Activated CD4-positive, alpha-beta T cell treated with anti-CD3 and anti-CD28 coated beads, Interleukin-2, Interleukin-6, amounts not matched to agents 100 ng/mL and 50 ng/mL, durations not matched to agents 16 hours and 8 hours (primary cell): ENCODE data around the gene NDUFS4.
A peak's percentile ranks its signal among the peaks of the same experiment; 100 is the strongest.
"Not testable (repeated sequence)": the region's sequence is repeated elsewhere in the genome, so short reads cannot be mapped to it uniquely, and the experiment has no call there.

Source experiments
- DNase-seq: peaks from one replicate; pipeline ENCODE4 v3.0.0-alpha.2; 2020

NDUFS4 gene

DNA sequence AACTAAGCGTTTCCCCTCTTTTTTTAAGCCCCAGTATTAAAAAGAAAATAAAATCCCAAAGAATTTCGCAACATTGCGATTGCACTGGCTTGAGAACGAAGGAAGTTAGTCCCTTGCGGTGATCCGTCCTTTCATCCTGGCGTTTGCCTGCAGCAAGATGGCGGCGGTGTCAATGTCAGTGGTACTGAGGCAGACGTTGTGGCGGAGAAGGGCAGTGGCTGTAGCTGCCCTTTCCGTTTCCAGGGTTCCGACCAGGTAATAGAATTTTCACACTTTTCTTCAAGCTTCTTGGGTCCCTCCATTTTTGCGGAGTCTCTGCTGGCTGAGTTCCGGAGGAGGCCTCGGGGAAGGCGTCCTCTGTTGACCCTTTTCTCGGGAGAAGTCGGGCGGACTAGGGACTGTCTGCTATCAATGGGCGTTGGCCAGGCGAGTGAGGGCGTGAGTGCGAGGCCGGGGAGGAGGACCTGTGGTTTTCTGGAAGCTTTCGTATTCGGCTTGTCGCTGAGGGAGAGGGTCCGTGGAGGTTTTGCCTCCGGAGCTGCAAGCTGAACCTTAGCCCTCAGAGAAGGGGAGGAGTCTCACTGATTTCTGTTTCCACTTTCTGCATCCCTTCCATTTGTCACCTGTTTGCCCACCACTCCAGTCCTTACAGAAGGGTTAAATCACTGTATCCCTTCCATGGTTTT is at the start of gene NDUFS4:
Gene NDUFS4 (plus strand): TSS at position 134 of the 686 bp plus-strand sequence. CDS start 24 bp downstream, at position 158.
- peak; percentile 90 for DNase-seq

DNA sequence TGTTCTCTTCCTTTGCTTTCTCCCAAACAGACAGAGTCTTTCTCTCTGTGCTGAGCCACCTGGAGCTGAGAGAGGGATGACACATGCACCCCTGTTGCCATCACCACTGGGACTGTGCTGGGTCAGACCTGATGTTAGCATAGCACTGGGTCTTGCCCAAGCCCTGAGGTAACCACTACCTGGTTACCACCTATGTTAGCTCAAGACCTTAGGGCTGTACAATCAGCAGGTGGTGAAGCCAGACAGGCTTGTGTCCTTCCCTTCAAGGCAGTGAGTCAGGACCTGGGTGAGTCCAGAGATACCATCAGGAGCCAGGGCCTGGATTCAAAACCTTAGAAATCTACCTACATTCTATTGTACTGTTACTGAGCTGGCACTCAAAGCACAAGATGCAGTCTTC is 47.9 kb upstream of the NDUFS4 start:
- DNase-seq, result no peak

- DNase-seq, result no peak
These were observed 44.5 kb upstream of the NDUFS4 start for GRCh38 chr5:53515988-53516387.

DNA sequence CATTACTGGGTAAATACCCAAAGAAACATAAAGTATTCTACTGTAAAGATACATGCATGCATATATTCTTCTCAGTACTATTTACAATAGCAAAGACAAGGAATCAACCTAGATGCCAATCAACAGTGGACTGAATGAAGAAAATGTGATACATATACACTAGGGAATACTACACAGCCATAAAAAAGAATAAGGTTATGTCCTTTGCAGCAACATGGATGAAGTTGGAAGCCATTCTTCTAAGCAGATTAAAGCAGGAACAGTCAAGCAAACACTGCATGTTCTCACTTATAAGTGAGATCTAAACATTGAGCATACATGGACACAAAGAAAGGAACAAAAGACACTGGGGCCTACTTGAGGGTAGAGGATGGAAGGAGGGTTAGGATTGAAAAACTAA is 39.6 kb upstream of the NDUFS4 start:
- no peak for DNase-seq

- DNase-seq, result no peak
These were observed 22.7 kb upstream of the NDUFS4 start for GRCh38 chr5:53537711-53538110.

DNA sequence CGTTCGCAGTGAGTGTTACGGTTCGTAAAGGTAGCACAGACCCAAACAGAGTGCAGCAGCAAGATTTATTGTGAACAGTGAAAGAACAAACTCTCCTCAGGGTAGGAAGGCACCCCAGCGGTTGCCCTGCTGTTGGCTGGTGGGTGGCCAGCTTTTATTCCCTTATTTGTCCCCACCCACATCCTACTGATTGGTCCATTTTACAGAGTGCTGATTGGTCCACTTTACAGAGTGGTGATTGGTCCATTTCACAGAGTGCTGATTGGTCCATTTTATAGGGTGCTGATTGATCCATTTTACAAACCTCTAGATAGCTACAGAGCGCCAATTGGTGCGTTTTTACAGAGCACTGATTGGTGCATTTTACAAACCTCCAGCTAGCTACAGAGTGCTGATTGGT is 19.7 kb upstream of the NDUFS4 start:
- not testable (repeated sequence) for DNase-seq

DNA sequence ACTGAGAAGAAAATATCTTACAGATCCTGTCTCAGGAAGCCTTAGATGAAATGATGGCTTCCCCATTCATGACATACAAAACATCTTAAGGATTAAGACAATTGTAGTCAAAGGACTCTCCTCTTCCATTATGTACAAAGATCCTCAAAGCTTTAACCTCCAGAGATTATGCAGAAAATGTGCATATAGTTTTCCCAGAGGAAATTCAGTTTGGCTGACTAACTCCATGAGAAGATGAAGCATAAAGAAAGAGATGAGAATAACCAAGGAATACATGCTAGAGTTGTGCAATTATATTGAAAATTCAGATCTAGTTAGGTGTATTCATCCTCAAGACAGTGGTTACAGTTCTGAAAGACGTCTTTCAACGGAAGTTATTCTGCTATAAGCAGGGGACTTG is 18.6 kb upstream of the NDUFS4 start:
- DNase-seq, result no peak

- DNase-seq, result no peak
These were observed 17.5 kb upstream of the NDUFS4 start for GRCh38 chr5:53542926-53543325.

DNA sequence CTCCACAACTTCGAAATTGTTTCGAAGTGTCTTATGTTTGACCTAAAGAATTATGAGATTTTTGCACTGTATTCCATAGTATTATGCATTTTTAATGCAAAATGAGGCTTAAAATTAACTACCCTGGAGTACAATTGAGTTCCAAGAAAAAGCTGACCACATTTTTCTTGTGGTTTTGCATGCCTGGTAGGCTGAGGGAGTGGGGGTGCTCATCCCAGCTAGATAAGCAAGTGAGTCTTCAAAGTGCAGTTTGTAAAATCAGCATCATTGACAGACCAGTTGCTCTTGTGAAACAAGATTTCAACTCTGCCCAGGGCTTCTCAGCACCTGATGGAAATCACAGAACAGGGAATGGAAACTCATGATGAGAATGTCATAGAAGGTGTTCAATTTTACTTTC is 17.0 kb upstream of the NDUFS4 start:
- DNase-seq, result no peak

- DNase-seq, result no peak
These were observed 14.7 kb upstream of the NDUFS4 start for GRCh38 chr5:53545744-53546143.

DNA sequence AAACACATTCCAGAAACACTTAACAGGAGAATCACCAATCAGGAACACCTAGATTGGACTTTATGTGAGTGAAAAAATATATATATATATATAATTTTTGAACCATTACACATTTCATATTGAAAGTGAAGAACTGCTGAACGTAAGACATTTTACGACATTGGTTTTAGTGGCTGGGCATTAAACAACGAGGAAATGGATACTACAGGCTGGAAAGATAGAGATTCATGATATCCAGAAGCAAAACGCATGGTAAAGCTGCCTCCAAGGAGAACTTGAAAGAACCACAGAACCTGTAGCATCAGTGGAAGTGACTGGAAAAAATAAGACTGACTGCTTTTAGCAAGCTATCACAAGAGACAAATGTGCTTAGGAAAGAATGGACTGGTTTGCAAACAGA is 13.2 kb upstream of the NDUFS4 start:
- no peak for DNase-seq

DNA sequence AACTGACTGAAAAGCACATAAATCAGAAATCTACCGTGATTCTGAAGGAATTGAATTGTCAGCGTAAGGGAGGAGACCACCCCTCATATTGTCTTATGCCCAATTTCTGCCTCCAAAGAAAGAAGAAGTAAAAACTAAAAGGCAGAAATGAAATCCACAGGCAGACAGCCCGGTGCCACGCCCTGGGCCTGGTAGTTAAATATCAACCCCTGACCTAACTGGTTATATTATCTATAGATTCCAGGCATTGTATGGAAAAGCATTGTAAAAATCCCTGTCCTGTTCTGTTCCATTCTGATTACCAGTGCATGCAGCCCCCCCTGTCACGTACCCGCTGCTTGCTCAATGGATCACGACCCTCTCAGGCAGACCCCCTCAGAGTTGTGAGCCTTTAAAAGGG is 11.9 kb upstream of the NDUFS4 start:
- not testable (repeated sequence) for DNase-seq

GRCh38 chr5:53549792-53550191 is 10.6 kb upstream of the NDUFS4 start:
- no peak for DNase-seq

DNA sequence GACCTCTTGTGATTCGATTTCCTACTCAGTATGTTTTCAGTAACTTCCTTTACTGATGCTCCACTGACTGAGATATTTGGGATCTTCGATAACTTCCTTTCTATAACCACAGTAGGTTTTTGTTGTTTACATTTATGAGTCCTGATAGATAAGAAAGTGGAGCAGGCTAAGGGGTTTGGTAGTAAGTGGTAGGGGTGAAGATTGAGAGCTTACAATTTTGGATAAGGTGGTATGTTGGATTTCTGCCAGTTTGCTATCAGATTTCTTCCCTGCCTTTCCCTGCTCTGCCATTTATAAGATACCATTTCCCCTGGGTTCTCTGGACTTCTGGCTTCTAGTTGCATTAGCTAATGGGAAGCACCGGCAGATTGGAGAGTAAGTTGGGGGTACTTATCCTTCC is 7.9 kb upstream of the NDUFS4 start:
- no peak for DNase-seq

DNA sequence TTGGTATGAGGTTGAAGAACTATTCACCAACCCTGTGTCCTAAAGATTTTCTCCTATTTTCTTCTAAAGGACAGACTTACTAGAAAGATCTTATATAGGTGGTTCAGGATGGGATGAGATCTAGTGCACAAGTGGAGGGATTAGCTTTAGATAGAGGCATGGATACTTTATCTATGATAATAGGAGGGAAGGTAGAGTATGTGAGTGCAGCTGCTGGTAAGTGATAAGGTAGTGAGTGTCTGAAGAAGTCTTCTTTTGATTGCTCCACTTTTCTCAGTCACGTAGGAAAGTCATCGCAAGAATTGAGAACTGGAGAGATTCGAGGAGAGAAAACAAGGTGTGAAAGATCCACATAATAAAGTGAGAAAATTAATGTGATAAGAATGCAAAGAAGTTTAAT is 6.0 kb upstream of the NDUFS4 start:
- no peak for DNase-seq

DNA sequence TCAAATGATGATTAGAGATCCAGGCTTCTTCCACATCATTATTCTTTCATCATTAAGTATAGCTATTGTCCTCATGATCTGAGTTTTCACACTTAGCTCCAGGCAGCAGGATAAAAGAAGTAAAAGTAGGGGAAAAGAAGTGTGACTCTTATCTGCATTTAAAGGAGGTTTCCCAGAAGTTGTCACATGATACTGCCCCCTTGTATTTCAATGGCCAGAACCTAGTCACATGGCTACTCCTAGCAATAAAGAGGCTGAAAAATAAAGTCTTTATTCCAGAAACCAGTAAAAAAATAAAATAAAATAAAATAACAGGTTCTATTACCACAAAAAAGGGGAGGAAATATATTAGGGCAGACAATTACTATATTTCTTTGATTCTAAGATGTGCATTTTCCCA is 5.3 kb upstream of the NDUFS4 start:
- DNase-seq, result no peak

- DNase-seq, result no peak
These were observed 4.4 kb upstream of the NDUFS4 start for GRCh38 chr5:53556001-53556400.

DNA sequence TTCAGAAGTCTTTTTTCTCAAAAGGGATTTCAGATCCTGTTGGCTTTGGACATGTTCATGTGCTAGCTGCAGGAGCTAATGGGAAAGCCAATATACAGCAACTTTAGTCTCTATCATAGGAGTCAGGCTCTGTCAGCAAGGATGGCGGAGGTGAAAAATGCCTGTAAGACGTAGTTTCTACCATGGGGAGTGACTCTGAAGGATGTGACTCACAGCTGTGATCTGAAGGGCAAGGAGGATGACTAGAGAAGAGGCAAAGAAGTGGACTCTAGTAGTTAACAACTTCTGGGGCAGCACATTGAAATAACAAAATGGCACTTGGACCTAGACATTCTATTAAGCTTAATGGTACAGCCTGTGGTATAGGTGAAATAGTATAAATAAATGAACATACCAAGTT is 3.1 kb upstream of the NDUFS4 start:
- DNase-seq, result no peak

DNA sequence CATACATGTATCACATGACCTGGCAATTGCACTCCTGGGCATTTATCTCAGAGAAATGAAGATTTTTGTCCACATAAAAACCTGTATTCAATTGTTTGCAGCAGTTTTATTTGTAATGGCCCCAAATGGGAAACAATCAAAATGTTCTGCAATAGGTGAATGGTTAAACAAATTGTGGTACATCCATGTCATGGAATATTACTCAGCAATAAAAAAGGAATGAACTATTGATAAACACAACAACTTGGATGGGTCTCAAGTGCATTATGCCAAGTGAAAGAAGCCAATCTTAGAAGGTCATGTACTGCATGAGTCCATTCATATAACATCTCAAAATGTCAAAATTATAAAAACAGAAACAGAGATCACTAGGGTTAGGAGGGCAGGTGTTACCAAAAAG is 1.5 kb upstream of the NDUFS4 start:
- DNase-seq, result no peak

DNA sequence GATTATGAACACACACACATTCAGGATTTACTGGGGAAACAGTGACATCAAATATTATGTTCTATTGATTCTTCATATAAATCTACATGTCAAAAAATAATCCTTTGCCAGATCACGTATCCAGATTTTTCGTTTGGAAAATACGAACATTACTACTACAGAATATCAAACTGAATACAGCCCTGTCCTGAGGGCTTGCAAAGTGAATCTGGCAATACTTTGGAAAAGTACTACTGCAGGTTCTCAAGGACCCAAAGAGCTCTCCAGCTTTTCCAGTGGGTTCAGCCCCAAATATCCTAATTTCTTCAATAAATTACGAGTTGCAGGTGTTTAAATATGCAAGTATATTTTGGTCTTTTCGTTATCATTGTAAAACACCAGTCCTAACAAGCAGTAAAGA is 411 bp upstream of the NDUFS4 start:
- no peak for DNase-seq

GRCh38 chr5:53568401-53568800 is 8.0 kb downstream of the NDUFS4 start:
- DNase-seq, result no peak

DNA sequence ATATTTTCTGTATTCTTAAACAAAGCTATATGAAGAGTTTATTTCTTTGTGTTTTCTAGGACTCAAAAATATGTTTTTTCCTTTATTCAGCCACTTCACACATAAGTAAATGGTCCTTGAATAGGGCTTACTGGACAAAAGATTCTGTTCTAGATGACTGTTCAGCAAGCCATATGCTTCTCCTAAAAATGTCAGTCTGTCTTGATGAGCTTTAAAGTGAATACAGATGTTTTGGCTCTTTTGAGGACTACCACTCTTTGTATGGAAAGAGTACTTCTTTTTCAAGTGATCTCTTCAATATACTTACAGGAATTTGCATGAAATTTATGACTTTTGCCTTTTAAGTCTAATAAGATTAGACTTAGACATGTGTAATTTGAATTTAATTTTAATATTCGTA is 8.4 kb downstream of the NDUFS4 start:
- DNase-seq, result no peak

- DNase-seq, result no peak
These were observed 9.0 kb downstream of the NDUFS4 start for GRCh38 chr5:53569453-53569852.

DNA sequence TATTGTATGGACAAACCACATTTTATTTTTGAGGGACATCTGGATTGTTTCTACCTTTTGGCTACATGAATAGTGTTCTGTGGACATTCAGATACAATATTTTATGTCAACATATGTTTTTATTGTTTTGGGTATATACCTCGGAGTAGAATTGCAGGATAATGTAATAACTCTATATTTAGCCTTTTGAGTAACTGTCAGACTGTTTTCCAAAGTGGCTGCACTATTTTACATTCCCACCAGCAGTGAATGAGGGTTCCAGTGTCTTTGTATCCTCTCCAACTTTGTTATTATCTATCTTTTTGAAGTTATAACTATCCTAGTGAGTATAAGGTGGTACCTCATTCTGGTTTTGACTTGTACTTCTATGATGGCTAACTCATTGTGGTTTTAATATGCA is 11.0 kb downstream of the NDUFS4 start:
- no peak for DNase-seq

DNA sequence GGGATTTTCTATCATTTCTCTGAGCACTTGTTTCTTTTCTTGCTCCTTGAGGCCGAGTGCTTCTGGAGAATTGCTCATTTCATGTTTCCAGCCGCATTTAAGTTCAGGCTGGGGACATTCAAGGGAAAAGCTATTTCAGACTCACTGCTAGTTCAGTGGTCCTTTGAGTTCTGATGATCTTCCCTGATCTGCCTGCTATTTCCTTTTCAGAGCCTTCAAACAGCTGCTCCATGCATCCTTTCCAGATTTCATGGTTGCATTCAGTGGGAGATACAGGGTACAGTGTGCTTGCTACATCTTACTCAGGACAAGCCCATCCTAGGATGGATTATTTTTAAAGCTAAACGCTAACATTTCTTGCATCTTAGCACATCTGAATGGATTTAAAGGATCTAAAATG is 14.7 kb downstream of the NDUFS4 start:
- no peak for DNase-seq

GRCh38 chr5:53575831-53576230 is 15.4 kb downstream of the NDUFS4 start:
- DNase-seq, result no peak
